Urinary bladder (tissue), 4 donors: ENCODE results near the gene PARN. TPM values are rescaled to one million over a fixed set of nuclear protein-coding genes. Genes with fewer than 3 reads are reported as not detected.
"Not testable (repeated sequence)": the region's sequence is repeated elsewhere in the genome, so short reads cannot be mapped to it uniquely, and the experiment has no call there.

Experiments used
- DNase-seq: peaks from one replicate; pipeline ENCODE4 v3.0.0-alpha.2; 2015; ENCODE audit errors: extremely low spot score
- H3K27ac ChIP-seq: one replicate; pipeline ENCODE4 v1.5.1; 2013; ENCODE audit warnings: low read depth, mild to moderate bottlenecking, moderate library complexity
- H3K36me3 ChIP-seq: one replicate; pipeline ENCODE4 v1.6.1; 2013; ENCODE audit warnings: mild to moderate bottlenecking, moderate library complexity; ENCODE audit not compliant: insufficient read depth
- H3K4me1 ChIP-seq: one replicate; pipeline ENCODE4 v1.6.1; 2013; ENCODE audit warnings: mild to moderate bottlenecking, moderate library complexity; ENCODE audit not compliant: insufficient read depth
- H3K4me3 ChIP-seq: one replicate; pipeline ENCODE4 v1.5.1; 2013; ENCODE audit warnings: low read depth, low read length
- WGBS: extraction: QIAGEN DNeasy Blood & Tissue Kit; methylation state at CpG from one replicate; pipeline ENCODE4 v1.1.7; 2013; 5-methylcytosine and 5-hydroxymethylcytosine counted together
- polyA plus RNA-seq: library from polyadenylated mRNA; stranded (reverse); fragments of 200-250 nt; gene quantifications from one replicate; pipeline ENCODE4 v1.2.3, GENCODE V29; 2013
- total RNA-seq: library from RNA; depleted of rRNA; stranded (reverse); fragments of >200 nt; gene quantifications from one replicate; pipeline ENCODE4 v1.2.3, GENCODE V29; 2014
- donor health status: healthy with polysubstance abuse.
- donor health status: healthy.

PARN gene
- total and polyA plus RNA-seq, 2 donors: 25.8 to 37.4 TPM

DNA sequence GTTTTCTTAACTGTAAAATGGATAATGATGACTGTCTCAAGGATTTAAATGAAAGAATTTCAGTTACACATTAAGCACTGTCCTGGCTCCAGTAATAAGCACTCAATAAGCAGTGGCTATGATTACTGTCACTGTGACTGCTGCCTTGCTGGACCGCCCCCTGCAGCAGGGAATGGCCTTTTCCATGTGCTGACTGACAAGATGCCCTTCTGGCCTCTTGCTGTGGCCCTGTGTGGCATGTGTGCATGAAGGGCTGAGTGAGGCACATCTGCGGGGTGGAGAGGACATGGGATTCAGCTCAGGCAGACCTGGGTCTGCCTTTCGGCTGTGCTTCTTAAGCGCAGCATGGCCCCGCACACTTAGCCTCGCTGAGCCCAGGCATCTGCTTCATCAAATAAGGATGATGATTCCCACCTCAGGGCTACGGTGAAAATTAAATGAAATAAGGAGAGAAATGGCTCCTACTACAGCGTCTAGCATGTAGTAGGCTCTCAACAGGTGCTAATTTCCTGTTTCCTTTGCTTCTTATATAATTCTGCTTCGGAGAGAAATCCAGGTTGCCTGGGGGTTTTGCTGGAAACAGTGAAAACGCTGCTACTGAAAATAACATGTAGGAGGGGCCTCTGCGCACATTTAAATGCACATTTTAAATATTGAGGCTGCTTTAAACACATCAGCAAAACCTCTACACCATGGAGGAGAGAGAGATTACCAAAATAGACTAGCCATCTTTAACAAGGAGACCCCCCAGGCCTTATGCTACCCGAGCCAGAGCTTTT lies 183.9 kb downstream of the PARN start:
- WGBS: 93% methylated on average over 12 of the region's 12 CpGs

GRCh38 chr16:14444979-14445810 lies 184.9 kb downstream of the PARN start:
- no peak for DNase-seq
- 94% methylated on average over 8 of the region's 8 CpGs for WGBS
- H3K27ac ChIP-seq: no peak overlapping the region
- peaks cover 2% of the 10 kb centered on the region for H3K36me3 ChIP-seq
- H3K4me1 ChIP-seq: no peaks in the 10 kb centered on the region
- no peak overlapping the region for H3K4me3 ChIP-seq

More for the DNA sequence above, 183.9 kb downstream of the PARN start:
- Histone ChIP-seq H3K27ac (no peak overlapping the region), H3K4me3 (no peak overlapping the region), H3K4me1 (no peaks in the 10 kb centered on the region), H3K36me3 (peaks cover 2% of the 10 kb centered on the region)
- no peak for DNase-seq

DNA sequence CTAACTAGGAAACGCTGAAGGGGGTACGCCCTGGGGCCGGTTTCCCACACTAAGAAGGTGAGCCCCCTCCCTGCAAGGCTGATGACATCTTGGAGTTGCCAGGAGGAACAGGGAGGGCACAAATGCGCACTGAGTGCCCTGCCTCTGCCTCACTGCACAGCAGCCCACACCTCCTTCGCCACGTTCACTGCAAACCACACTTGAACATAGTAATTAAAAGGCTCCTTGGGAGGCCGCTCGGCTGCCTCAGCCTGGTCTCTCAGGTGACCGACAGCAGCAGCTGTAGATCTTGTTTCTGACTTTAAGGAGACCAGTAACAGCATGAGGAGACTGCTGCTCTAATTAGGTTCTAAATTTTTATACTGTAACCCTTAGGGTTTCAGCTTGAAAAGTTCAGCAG lies 188.5 kb downstream of the PARN start:
- 84% methylated on average over 9 of the region's 9 CpGs for WGBS
- not testable (repeated sequence) for H3K36me3 ChIP-seq, H3K4me3 ChIP-seq, H3K27ac ChIP-seq, H3K4me1 ChIP-seq, DNase-seq

- peaks cover 4% of the 10 kb centered on the region for H3K36me3 ChIP-seq
- no peak overlapping the region for H3K27ac ChIP-seq
- no peak overlapping the region for H3K4me3 ChIP-seq
- H3K4me1 ChIP-seq: no peaks in the 10 kb centered on the region
- DNase-seq: no peak
- 100% methylated on average over 1 of the region's 1 CpG for WGBS
These were observed 191.8 kb downstream of the PARN start for GRCh38 chr16:14438256-14438655.

DNA sequence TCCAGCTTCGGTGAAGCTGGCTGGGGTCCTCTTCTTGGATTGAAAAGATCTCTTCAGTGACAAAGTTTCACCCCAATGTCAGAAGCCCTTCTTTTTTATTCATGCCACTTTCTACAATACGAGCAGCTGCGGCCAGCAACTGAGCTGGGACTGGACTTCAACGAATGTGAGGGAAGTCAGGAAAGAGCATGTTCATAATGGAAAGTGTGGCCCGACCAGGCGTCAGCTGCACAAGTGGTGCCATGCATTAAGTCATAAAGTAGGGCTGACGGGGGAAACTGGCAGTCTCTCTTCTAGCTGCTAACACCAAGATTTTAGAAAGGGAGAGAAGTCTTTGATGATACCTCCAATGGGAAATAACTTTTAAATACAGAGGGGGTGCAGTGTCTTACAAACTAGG lies 192.6 kb downstream of the PARN start:
- WGBS: 79% methylated on average over 7 of the region's 7 CpGs
- no peak for DNase-seq
- Histone ChIP-seq H3K27ac (no peak overlapping the region), H3K36me3 (peaks cover 4% of the 10 kb centered on the region), H3K4me3 (no peak overlapping the region), H3K4me1 (no peaks in the 10 kb centered on the region)

DNA sequence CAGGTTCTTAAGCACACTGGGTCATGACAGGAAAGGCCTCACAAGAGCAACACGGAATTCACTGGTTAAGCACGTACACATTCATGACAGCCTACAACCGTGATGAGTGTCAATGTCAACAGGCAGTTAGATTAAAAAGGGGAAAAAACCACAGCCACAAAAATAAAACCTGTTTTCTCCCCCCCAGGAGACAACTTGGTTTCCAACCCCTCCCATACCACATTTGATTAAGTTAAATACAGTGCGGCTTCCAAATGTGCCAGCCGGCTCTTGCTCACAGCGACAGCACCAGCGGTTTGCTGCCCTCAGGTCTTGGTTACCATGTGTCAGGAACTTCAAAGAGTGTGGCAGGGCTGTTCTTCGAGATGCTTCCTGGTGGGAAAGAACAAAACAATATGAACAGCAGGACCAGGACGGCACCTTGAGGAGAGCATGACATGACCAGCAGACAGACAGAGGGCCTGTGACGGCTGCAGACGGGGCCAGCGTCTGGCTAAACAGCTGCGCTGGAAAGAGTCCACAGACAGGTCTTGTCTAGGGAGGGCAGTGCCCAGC lies 193.6 kb downstream of the PARN start:
- no peak for DNase-seq
- H3K27ac ChIP-seq: no peak overlapping the region
- peaks cover 2% of the 10 kb centered on the region for H3K36me3 ChIP-seq
- H3K4me3 ChIP-seq: no peak overlapping the region
- 85% methylated on average over 13 of the region's 13 CpGs for whole genome bisulfite sequencing
- no peaks in the 10 kb centered on the region for H3K4me1 ChIP-seq

DNA sequence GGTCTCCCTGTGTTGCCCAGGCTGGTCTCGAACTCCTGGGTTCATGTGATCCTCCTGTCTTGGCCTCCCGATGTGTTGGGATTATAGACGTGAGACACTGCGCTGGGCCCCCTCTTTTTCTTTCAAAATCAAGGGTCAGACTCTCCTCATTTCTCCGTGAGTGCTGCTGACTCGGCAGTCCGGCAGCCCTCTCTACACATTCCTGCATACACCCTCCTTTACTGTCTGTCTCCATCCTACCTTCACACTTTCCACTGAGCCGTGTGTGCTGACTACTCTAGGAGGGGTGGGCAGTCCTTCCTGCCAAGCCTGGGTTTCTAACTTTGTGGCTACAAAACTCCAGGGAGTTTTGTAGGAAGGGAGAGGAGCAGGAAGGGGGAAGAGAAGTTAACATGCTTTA lies 195.2 kb downstream of the PARN start:
- WGBS: 91% methylated on average over 8 of the region's 8 CpGs
- no peak overlapping the region for H3K4me3 ChIP-seq
- H3K36me3 ChIP-seq: peaks cover 2% of the 10 kb centered on the region
- no peak for DNase-seq
- H3K4me1 ChIP-seq: no peaks in the 10 kb centered on the region
- H3K27ac ChIP-seq: no peak overlapping the region

DNA sequence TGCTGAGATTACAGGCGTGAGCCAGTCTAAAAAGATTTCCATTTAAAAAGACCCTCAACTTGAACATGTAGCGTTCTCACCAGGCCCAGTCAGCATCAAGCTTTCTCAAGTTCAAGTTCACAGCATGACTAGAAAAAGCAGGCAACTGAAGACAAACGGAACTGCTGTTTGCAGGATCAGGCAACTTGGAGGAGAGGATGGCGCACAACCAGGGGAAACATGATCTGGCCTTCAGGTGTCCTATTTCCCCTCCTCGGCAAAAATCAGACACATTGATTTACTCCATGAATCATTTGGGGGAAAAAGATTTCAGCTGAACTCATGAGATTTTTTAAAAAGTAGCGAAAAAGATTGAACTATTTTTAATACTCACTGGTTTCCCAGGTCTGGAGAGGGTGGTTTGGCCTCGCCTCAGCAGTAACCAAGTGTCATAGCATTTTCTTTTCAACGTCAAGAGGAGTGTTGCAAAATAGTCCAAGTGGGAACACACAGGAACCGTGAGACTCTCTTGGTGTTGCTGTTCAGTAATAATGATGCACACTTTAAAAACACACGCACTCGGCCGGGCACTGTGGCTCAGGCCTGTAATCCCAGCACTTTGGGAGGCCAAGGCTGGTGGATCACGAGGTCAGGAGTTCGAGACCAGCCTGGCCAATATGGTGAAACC lies 201.0 kb downstream of the PARN start:
- 93% methylated on average over 14 of the region's 14 CpGs for WGBS

DNA sequence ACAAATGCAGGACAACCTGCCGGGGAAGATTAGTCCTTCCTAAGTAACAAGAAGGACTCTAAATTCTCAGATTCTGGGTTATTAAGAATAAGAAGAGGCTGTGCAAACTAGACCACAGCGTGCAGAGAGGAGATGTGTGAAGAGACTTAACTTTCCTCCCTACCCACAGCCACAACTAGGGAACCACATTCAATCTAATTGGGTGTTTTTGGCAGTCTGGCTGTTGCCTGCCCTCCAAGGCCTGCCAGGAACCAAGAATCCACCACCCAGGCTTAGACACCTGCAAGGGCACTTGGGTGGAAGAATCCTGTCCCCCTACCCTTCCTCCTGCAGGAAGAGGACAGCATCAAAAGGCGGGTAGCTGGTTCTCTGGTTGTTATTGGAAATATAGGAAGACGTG lies 202.0 kb downstream of the PARN start:
- 91% methylated on average over 4 of the region's 4 CpGs for WGBS
- DNase-seq: no peak
- Histone ChIP-seq H3K4me1 (no peaks in the 10 kb centered on the region), H3K27ac (no peak overlapping the region), H3K4me3 (no peak overlapping the region), H3K36me3 (no peaks in the 10 kb centered on the region)

More for the DNA sequence above, 201.0 kb downstream of the PARN start:
- not testable (repeated sequence) for H3K4me3 ChIP-seq, H3K27ac ChIP-seq, H3K4me1 ChIP-seq, H3K36me3 ChIP-seq, DNase-seq

GRCh38 chr16:14427371-14427948 lies 202.6 kb downstream of the PARN start:
- Histone ChIP-seq H3K4me1 (no peaks in the 10 kb centered on the region), H3K27ac (no peak overlapping the region), H3K4me3 (no peak overlapping the region), H3K36me3 (no peaks in the 10 kb centered on the region)
- no peak for DNase-seq
- 71% methylated on average over 9 of the region's 9 CpGs for WGBS

DNA sequence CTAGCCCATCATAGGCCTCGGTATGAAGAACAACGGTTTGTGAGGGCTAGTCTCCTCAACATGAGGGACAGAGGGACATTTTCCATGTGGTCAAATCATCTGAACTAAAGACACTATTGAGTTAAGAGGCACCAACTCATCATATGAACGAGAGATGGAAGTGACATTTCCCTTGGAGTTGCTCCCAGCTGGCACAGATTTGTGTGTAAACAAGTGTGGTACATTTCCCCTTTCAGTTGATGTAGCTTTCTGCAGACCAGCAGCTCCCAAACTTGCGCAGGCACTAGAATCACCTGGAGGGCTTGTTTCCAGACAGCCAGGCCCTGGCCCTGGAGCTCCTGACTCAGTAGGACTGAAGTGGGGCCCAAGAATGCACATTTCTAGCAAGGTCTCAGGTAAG lies 205.5 kb downstream of the PARN start:
- H3K27ac ChIP-seq: no peak overlapping the region
- no peaks in the 10 kb centered on the region for H3K36me3 ChIP-seq
- no peak overlapping the region for H3K4me3 ChIP-seq
- 78% methylated on average over 4 of the region's 4 CpGs for WGBS
- DNase-seq: no peak
- H3K4me1 ChIP-seq: no peaks in the 10 kb centered on the region

GRCh38 chr16:14423344-14423743 lies 206.7 kb downstream of the PARN start:
- 89% methylated on average over 4 of the region's 4 CpGs for WGBS
- Histone ChIP-seq H3K27ac (no peak overlapping the region), H3K4me3 (no peak overlapping the region)

More at GRCh38 chr16:14423344-14423743, 206.7 kb downstream of the PARN start:
- no peaks in the 10 kb centered on the region for H3K4me1 ChIP-seq
- no peaks in the 10 kb centered on the region for H3K36me3 ChIP-seq
- DNase-seq: no peak
